GM19397 (cell line): ENCODE results near the gene DMWD.
A peak's percentile ranks its signal among the peaks of the same experiment; 100 is the strongest.

Experiments used
- ATAC-seq: cut with Tn5 transposase; IDR thresholded peaks from one replicate; pipeline ENCODE4 v1.9.1; 2021; ENCODE audit warnings: mild to moderate bottlenecking, moderate library complexity; ENCODE audit not compliant: unreplicated experiment

DMWD gene

GRCh38 chr19:45792470-45793177, at the start of gene DMWD:
Gene DMWD (minus strand): TSS chr19:45792845. CDS start chr19:45792756, 89 bp downstream.
- peak; percentile 91 for ATAC-seq

GRCh38 chr19:45842198-45842597, 49.6 kb upstream of the DMWD start:
- no peak for ATAC-seq

- ATAC-seq, result no peak
Measured at GRCh38 chr19:45834970-45835369, 42.3 kb upstream of the DMWD start.

GRCh38 chr19:45828945-45829344, 36.3 kb upstream of the DMWD start:
- no peak for ATAC-seq

GRCh38 chr19:45828523-45828922, 35.9 kb upstream of the DMWD start:
- ATAC-seq, result no peak

GRCh38 chr19:45827459-45828093, 34.9 kb upstream of the DMWD start:
- no peak for ATAC-seq

GRCh38 chr19:45826934-45827333, 34.3 kb upstream of the DMWD start:
- ATAC-seq, result no peak

GRCh38 chr19:45825917-45826893, 33.6 kb upstream of the DMWD start:
- ATAC-seq, result no peak

- no peak for ATAC-seq
Measured at GRCh38 chr19:45825263-45825605, 32.6 kb upstream of the DMWD start.

GRCh38 chr19:45824531-45825262, 32.1 kb upstream of the DMWD start:
- no peak for ATAC-seq

- ATAC-seq, result no peak
Measured at GRCh38 chr19:45824041-45824471, 31.4 kb upstream of the DMWD start.

- ATAC-seq, result no peak
Measured at GRCh38 chr19:45823182-45823581, 30.5 kb upstream of the DMWD start.

GRCh38 chr19:45822716-45823115, 30.1 kb upstream of the DMWD start:
- ATAC-seq, result no peak

- ATAC-seq, result no peak
Measured at GRCh38 chr19:45821570-45821969, 28.9 kb upstream of the DMWD start.

- ATAC-seq, result no peak
Measured at GRCh38 chr19:45821103-45821521, 28.5 kb upstream of the DMWD start.

GRCh38 chr19:45820413-45821102, 27.9 kb upstream of the DMWD start:
- no peak for ATAC-seq

GRCh38 chr19:45819769-45820168, 27.1 kb upstream of the DMWD start:
- no peak for ATAC-seq

GRCh38 chr19:45817725-45818301, 25.2 kb upstream of the DMWD start:
- ATAC-seq, result no peak

- ATAC-seq, result peak; percentile 73
Measured at GRCh38 chr19:45817010-45817724, 24.5 kb upstream of the DMWD start.
